Glutamatergic neuron (in vitro differentiated cells): ENCODE measurements around the gene CTBP1. TPM values are rescaled to one million over a fixed set of nuclear protein-coding genes. Genes with fewer than 3 reads are reported as not detected.

Experiments used
- DNase-seq: peaks from one replicate; pipeline ENCODE4 v3.0.0; 2022
- H3K27ac Mint-ChIP-seq: one replicate; pipeline ENCODE4 v1.8.0; 2020; ENCODE audit warnings: mild to moderate bottlenecking, mixed read lengths, inconsistent platforms; ENCODE audit not compliant: unreplicated experiment
- H3K27me3 Mint-ChIP-seq: one replicate; pipeline ENCODE4 v1.8.0; 2020; ENCODE audit warnings: mild to moderate bottlenecking, moderate library complexity, mixed read lengths, inconsistent platforms; ENCODE audit not compliant: unreplicated experiment
- H3K36me3 Mint-ChIP-seq: one replicate; pipeline ENCODE4 v1.8.0; 2020; ENCODE audit warnings: mild to moderate bottlenecking, mixed read lengths, inconsistent platforms; ENCODE audit not compliant: unreplicated experiment
- H3K4me1 Mint-ChIP-seq: one replicate; pipeline ENCODE4 v1.8.0; 2020; ENCODE audit warnings: mild to moderate bottlenecking, low read depth, mixed read lengths, inconsistent platforms; ENCODE audit not compliant: unreplicated experiment
- H3K4me3 Mint-ChIP-seq: one replicate; pipeline ENCODE4 v1.8.0; 2020; ENCODE audit warnings: mild to moderate bottlenecking, mixed read lengths, inconsistent platforms; ENCODE audit not compliant: unreplicated experiment
- H3K9me3 Mint-ChIP-seq: one replicate; pipeline ENCODE4 v1.8.0; 2020; ENCODE audit warnings: mild to moderate bottlenecking, moderate library complexity, mixed read lengths, inconsistent platforms; ENCODE audit not compliant: unreplicated experiment
- total RNA-seq: library from RNA; stranded (reverse); fragmentation: NEBNext Ultra II Directional; extraction: Animal tissue kit (Norgen Biotek cat#: 25700); gene quantifications from one replicate; pipeline ENCODE4 v1.2.1, GENCODE V29; 2021; ENCODE audit not compliant: unreplicated experiment
- TF ChIP-seq, protein P1 (sequence below): fragments of 200-600 bp; sonication (generic); IDR thresholded peaks from one replicate; pipeline ENCODE4 v1.5.0; 2021; ENCODE audit not compliant: partially characterized antibody, unreplicated experiment

CTBP1 gene
- total RNA-seq, 1 donor from 2014 or later: 302 TPM

DNA sequence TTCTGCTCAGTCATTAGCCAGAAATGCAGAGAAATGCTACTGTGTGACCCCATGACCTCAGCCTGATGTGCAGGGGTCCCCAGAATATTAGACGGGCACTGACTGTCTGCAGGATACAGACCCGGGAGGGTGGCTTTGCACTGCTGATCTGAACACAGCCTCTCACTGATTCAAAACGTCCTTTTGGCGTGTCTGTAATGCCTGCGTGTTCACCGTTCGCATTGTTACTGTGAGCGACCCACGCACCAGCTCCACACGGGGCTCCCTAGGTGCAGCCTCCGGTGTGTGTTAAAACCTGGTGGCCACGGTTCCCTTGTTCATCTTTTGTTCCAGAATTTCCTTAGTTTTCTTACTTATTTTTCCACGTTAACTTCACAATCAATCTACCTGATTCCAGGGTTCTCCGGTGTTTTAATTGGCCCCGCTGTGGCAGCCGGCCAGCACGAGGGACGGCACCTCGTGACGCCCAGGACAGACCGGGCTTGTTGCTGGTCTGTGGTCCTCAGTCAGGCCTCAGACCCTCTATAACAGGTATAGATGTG is 44.6 kb downstream of the CTBP1 start:
- TF ChIP-seq, protein P1, sequence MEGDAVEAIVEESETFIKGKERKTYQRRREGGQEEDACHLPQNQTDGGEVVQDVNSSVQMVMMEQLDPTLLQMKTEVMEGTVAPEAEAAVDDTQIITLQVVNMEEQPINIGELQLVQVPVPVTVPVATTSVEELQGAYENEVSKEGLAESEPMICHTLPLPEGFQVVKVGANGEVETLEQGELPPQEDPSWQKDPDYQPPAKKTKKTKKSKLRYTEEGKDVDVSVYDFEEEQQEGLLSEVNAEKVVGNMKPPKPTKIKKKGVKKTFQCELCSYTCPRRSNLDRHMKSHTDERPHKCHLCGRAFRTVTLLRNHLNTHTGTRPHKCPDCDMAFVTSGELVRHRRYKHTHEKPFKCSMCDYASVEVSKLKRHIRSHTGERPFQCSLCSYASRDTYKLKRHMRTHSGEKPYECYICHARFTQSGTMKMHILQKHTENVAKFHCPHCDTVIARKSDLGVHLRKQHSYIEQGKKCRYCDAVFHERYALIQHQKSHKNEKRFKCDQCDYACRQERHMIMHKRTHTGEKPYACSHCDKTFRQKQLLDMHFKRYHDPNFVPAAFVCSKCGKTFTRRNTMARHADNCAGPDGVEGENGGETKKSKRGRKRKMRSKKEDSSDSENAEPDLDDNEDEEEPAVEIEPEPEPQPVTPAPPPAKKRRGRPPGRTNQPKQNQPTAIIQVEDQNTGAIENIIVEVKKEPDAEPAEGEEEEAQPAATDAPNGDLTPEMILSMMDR: no peak
- H3K9me3 Mint-ChIP-seq: peaks cover 4% of the 10 kb centered on the region
- H3K27ac Mint-ChIP-seq: peak overlapping the region; percentile 52
- no peak for DNase-seq
- H3K4me3 Mint-ChIP-seq: no peak overlapping the region
- H3K4me1 Mint-ChIP-seq: peaks cover 16% of the 10 kb centered on the region
- H3K27me3 Mint-ChIP-seq: peaks cover 14% of the 10 kb centered on the region
- H3K36me3 Mint-ChIP-seq: no peaks in the 10 kb centered on the region

DNA sequence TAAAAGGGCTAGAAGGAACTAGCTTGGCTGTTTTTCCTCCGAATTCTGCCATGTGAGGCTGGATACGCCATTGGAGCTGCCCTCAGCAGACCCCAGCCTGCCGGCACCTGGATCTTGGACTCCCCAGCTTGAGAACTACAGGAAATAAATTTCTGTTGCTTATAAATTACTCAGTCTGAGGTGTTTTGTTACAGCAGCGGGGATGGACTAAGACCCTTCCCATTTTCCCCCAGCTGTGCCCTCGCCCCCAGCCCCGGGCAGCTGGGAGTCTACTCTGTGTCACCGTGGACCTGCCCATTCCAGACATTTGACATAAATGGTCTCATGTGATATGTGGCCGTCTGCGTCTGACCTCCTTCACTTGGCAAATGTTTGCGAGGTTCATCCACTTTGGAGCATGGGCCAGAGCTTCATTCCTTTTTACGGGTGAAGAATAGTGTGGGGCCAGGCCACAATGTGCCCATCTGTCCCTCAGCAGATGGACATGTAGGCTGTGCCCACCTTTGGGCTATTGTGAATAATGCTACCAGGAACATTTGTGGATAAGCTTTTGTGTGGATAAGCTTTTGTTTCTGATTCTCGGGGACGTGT is 45.8 kb downstream of the CTBP1 start:
- Mint-ChIP-seq H3K27me3 (peaks cover 10% of the 10 kb centered on the region), H3K27ac (no peak overlapping the region), H3K9me3 (peaks cover 8% of the 10 kb centered on the region), H3K4me1 (peaks cover 17% of the 10 kb centered on the region), H3K36me3 (no peaks in the 10 kb centered on the region), H3K4me3 (no peak overlapping the region)
- TF ChIP-seq, protein P1: no peak
- DNase-seq: no peak

DNA sequence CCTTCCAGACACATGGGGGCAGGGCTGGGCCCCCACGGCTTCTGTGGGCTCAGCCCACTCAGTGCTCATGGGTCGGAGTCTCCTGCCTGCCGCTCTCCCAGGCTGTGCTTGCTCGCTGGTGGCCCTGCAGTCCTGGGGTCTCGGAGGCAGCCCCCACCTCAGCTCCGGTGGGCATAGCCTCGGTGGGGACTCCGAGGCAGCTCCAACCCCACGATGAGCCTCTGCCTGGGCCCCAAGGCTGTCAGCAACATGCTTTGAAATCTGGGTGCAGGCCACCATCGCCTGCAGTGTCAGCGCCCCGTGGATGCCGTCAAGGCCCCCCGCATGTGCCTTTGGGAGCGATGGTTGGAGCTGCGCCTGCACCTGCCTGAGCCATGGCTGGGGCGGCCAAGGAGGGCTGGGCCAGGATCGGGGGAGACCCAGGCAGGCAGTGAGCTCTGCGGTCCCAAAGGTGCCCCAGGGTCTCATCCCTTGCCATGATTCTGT is 46.4 kb downstream of the CTBP1 start:
- DNase-seq: no peak
- Mint-ChIP-seq H3K27me3 (peaks cover 11% of the 10 kb centered on the region), H3K4me1 (peaks cover 19% of the 10 kb centered on the region), H3K4me3 (no peak overlapping the region), H3K36me3 (no peaks in the 10 kb centered on the region), H3K9me3 (peaks cover 11% of the 10 kb centered on the region), H3K27ac (no peak overlapping the region)
- TF ChIP-seq, protein P1: no peak

DNA sequence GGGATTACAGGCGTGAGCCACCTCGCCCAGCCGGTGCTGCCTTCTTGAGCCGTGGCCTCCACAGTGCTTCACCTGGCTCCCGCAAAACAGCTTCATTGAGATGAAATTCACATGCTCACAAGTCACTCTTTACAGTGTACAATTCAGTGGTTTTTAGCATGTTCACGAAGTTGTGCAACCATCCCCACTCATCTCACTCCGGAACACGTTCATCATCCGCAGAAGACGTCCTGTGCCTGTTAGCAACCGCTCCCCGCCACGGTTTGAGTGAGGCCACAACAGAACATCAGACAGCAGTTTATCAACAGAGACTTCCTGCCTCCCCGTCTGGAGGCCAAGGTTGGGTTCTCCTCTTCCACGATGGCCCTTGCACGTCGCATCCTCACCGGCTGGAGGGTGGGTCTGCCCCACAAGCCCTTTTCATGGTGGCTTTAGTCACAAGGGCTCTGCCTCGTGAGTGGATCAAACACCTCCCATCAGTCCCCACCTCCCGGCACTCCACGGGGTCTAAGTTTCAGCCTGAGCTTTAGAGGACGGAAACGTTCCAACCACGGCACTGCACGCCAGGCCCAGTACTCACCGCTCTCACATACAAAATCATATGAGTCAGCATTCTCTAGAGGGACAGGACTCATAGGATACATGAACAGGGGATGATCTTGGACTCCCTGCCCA is 46.9 kb downstream of the CTBP1 start:
- peak overlapping the region; percentile 14 for H3K27ac Mint-ChIP-seq
- no peak for DNase-seq
- peaks cover 11% of the 10 kb centered on the region for H3K27me3 Mint-ChIP-seq
- no peaks in the 10 kb centered on the region for H3K36me3 Mint-ChIP-seq
- H3K4me1 Mint-ChIP-seq: peaks cover 22% of the 10 kb centered on the region
- no peak overlapping the region for H3K4me3 Mint-ChIP-seq
- TF ChIP-seq, protein P1: no peak
- H3K9me3 Mint-ChIP-seq: peaks cover 13% of the 10 kb centered on the region
